Prostate gland (tissue), 2 donors: ENCODE data around the gene WDR73.

Source experiments
- POLR2A ChIP-seq: fragments of 450-650 bp; IDR thresholded peaks from one replicate; pipeline ENCODE4 v1.6.1; 2016; ENCODE audit warnings: antibody characterized with exemption, mild to moderate bottlenecking
- POLR2AphosphoS5 ChIP-seq: sonication (generic); formaldehyde crosslinking; IDR thresholded peaks from one replicate; pipeline ENCODE4 v1.6.1; 2017; ENCODE audit warnings: antibody characterized with exemption
- TF ChIP-seq, protein P1 (sequence below), 4 experiments: fragments of 200-600 bp in 2 of 4; fragments of 450-650 bp in 2 of 4; sonication (generic) in 2 of 4; IDR thresholded peaks; 1 replicate in 3 of 4; 2 replicates in 1 of 4; pipeline ENCODE4 v1.5.1; 2016 to 2019; ENCODE audit warnings: antibody characterized with exemption in 4 of 4, mild to moderate bottlenecking in 2 of 4, moderate library complexity in 2 of 4

DNA sequence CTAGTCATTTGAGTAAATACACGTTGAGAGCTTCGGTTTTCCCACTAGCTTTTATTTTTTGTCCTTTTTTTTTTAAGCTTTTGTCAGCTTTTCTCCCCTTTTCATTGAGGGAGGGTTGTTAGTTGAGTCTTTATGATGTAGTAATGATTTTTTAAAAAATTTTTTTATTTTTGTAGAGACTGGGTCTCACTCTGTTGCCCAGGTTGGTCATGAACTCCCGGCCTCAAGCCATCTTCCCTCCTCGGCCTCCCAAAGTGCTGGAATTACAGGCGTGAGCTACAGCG is 52.6 kb downstream of the WDR73 start:
- TF ChIP-seq, protein P1, sequence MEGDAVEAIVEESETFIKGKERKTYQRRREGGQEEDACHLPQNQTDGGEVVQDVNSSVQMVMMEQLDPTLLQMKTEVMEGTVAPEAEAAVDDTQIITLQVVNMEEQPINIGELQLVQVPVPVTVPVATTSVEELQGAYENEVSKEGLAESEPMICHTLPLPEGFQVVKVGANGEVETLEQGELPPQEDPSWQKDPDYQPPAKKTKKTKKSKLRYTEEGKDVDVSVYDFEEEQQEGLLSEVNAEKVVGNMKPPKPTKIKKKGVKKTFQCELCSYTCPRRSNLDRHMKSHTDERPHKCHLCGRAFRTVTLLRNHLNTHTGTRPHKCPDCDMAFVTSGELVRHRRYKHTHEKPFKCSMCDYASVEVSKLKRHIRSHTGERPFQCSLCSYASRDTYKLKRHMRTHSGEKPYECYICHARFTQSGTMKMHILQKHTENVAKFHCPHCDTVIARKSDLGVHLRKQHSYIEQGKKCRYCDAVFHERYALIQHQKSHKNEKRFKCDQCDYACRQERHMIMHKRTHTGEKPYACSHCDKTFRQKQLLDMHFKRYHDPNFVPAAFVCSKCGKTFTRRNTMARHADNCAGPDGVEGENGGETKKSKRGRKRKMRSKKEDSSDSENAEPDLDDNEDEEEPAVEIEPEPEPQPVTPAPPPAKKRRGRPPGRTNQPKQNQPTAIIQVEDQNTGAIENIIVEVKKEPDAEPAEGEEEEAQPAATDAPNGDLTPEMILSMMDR (IDR thresholded peaks at IDR 0.05) = no peak
- TF ChIP-seq POLR2A (no peak), POLR2AphosphoS5 (no peak)
